ENCODE measurements around the gene DEPDC1.

- TF ChIP-seq CTCF (IDR thresholded peaks at IDR 0.05) (peak in 2 of 12 donors; percentile 10 to 24), POLR2A (IDR thresholded peaks at IDR 0.05) (no peak)
Measured at GRCh38 chr1:68454534-68454933, 42.3 kb downstream of the DEPDC1 start.

Data from heart left ventricle (tissue), 13 donors.